ENCODE data around the gene BPIFB2. TPM values are rescaled to one million over a fixed set of nuclear protein-coding genes. Genes with fewer than 3 reads are reported as not detected.

BPIFB2 gene, protein sequence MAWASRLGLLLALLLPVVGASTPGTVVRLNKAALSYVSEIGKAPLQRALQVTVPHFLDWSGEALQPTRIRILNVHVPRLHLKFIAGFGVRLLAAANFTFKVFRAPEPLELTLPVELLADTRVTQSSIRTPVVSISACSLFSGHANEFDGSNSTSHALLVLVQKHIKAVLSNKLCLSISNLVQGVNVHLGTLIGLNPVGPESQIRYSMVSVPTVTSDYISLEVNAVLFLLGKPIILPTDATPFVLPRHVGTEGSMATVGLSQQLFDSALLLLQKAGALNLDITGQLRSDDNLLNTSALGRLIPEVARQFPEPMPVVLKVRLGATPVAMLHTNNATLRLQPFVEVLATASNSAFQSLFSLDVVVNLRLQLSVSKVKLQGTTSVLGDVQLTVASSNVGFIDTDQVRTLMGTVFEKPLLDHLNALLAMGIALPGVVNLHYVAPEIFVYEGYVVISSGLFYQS
- not detected in 2 replicates for total RNA-seq

DNA sequence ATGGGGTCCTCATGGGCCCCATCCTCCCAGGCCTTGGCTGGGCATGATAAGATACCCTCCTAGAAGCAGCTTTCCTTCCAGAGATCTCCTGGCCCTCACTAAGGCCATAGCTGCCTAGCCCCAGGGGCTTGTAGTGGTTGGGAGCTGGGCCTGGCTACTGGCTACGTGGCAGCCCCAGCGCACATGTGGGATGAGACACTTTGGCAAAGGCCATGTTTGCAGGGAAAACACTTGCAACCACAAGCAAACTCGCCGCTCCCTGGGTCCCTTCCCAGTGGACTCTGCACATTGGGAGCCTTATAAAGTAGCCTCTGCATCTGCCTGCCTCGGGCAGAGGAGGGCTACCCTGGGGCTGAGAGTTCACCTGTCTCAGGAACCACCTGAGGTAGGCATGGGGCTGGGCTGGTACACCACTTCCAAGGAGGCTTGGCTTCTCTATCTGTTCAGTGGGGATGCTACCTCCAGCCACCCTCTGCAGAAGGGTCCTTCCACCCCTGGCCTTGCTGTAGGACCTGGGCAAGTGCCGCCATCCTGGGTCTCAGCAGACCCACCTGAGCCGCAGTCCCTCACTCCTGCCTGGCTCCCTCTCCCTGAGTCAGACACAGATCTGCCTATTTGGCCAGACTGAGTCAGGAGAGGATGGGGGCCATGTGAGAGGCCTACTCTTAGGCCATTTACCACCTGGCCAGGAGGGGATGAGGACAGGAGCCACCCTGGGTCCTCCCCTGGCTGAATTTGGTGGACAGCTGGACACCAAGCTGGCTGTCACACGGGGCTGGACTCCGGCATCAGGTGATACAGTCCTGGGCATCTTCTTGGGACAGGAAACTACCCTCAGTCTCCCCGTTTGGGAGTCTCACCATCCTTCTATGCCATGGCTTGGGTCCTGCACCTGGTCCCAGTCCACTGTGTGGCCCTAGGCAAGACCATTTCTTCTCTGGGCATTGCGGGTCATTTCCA is at the start of gene BPIFB2:
Gene BPIFB2, plus strand, starts transcription at position 329 of the 960 bp plus-strand sequence. CDS start 871 bp downstream, outside the sequence.

DNA sequence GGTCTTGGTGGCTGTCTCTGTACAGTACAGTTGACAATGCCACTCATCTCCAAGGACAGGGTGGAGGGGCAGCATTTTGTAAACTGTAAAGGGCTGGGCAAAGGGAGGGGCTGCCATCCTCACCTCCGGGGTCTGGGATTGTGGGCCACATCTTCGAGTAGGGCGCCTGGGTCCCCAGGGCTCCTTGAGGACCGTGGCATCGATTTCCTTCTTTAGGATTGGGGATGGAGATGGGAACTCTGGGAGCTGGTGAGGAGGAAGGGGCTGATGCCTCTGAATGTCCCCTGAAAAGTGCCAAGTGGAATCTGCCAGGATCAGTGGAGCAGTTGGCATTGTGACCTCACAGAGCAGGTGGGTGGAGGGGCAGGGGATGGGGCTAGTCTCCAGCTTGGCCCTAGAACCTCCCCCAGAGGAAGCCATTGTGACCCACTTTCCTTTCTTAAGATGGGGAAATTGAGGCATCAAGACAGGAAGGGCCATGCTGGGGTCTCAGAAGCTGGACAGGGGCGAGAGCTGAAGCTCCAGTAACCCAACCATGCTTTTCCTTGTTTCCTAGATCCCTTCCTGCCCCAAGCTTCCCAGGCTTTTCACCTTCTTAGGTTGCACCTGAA is 3.3 kb upstream of the BPIFB2 start, which contains the start of gene SUN5:
Gene SUN5, minus strand, starts transcription at position 293 of the 611 bp plus-strand sequence. Its CDS starts 93 bp downstream, at position 200.

DNA sequence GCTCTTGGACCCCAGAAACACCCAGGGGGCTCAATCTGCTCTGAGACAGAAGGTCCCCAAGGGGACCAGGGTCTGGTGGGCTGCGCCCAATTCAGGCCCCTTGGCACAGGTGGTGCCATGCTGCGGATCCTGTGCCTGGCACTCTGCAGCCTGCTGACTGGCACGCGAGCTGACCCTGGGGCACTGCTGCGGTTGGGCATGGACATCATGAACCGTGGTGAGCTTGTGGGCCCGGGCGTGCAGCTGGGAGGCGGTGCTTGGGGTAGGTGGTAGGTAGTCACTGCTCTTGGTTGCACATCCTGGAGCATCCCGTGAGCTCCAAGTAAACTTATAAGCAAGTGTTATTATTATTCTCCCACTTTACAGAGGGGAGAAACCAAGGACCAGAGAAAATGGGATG is 24.0 kb downstream of the BPIFB2 start, which contains the start of gene BPIFB6:
Gene BPIFB6, plus strand, starts transcription at position 118 of the 400 bp plus-strand sequence. Its CDS starts 0 bp downstream, at position 118.

DNA sequence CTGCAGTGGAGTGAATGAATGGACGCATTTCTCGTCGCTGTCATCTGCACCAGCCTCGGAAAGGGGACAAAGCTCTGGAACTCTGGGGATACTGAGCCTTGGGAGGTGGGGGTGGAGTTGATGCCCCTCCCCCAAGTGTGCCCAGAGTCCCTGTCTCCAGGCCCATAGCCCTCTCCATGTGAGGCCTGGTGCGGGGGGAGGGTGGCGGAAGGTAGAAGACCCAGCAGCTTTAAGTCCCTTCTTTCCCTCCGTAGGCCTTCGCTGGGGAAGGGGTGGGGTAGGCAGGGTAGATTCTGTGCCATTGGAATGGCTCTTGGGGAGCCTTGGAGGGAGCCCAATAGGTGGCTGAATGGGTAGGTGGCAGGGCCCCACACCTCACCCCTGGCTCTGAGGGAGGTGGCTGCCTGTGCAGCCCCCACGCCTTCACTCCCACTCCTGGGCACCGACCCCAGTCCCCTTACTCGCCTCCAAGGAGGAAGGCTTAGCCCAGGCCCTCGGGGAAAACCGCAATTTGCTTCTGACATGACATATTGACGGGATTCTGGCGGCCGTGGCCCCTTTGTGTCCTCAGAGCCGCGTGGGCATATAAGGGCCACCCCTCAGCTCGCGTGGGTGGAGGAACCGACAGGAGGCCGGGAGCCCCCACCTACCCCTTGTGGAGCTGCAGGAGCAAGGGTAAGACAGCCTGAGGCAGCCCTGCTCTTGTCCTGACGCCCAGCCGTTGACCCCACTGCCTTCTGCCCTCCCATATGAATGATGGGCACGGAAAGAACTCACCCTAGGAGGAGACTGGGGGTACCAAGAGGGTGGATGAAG is 46.0 kb downstream of the BPIFB2 start, which contains the start of gene BPIFB3:
Gene BPIFB3, plus strand, starts transcription at position 613 of the 816 bp plus-strand sequence. CDS start 1,533 bp downstream, outside the sequence.

Other genes starting within 250 kb of the BPIFB2 start
- 0.65 and 2.5 TPM in 2 replicates for gene DNMT3B, start 245.3 kb upstream of the BPIFB2 start, total RNA-seq
- 64.4 and 70.6 TPM in 2 replicates for gene MAPRE1, start 187.8 kb upstream of the BPIFB2 start, total RNA-seq
- gene EFCAB8, start 148.8 kb upstream of the BPIFB2 start, total RNA-seq, result under 0.01 TPM in 1 of 2 replicates, not detected in the other
- not detected in 2 replicates for gene SUN5, start 3.3 kb upstream of the BPIFB2 start, total RNA-seq
- gene BPIFB6, start 23.9 kb downstream of the BPIFB2 start, total RNA-seq, result not detected in 2 replicates
- not detected in 2 replicates for gene BPIFB3, start 46.2 kb downstream of the BPIFB2 start, total RNA-seq
- gene BPIFB4, start 71.9 kb downstream of the BPIFB2 start, total RNA-seq, result not detected in 2 replicates
- not detected in 2 replicates for gene BPIFA2, start 160.5 kb downstream of the BPIFB2 start, total RNA-seq
- not detected in 2 replicates for gene BPIFA3, start 209.6 kb downstream of the BPIFB2 start, total RNA-seq
- not detected in 2 replicates for gene BPIFA1, start 228.3 kb downstream of the BPIFB2 start, total RNA-seq

Measured in cardiac atrium fibroblast (primary cell).